ENCODE measurements around the gene STKLD1. TPM values are rescaled to one million over a fixed set of nuclear protein-coding genes. Genes with fewer than 3 reads are reported as not detected.

Gene STKLD1
- total and polyA plus RNA-seq, 9 of the 15 experiments (the other 6 are each of a cell fraction or from before 2014, with no cell fraction given): 0.10 to 0.65 (median 0.33) TPM; not detected in 2

DNA sequence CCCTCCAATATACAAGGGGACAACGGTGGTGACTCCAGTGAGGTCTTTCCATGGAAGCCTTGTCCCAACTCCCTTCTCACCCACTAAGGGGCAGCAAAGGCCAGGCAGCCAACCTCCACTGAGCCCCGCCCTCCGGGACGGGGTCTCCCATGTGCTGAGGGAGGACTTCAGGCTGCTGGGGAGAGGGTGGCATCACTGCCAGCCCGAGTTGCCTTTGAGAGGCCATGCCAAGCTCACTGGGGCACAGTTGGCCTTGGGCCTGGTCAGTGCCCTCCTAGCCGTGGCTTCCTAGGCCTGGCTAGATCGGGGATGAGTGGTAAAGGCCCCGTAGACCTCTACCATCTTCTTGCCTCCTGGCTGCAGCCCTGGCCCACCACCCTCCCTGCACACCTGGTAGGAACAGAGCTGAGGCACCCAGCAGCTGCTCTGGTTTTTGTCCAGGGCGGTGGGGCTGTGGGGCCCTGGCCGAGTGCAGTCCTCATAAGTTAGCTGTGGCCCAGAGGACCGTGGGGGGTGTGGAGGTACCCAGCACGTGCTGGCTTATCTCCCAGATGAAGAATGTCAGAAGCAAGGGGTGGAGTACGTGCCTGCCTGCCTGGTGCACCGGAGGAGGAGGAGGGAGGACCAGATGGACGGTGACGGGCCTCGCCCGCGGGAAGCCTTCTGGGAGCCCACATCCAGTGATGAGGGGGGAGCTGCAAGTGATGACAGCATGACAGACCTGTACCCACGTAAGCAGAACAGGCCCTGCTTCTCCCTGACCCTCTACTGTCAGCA, 16.6 kb upstream of the STKLD1 start (continued):
- TF ChIP-seq, protein P1, sequence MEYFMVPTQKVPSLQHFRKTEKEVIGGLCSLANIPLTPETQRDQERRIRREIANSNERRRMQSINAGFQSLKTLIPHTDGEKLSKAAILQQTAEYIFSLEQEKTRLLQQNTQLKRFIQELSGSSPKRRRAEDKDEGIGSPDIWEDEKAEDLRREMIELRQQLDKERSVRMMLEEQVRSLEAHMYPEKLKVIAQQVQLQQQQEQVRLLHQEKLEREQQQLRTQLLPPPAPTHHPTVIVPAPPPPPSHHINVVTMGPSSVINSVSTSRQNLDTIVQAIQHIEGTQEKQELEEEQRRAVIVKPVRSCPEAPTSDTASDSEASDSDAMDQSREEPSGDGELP (CRISPR knock-in tag; IDR thresholded peaks at IDR 0.05; ENCODE audit: borderline replicate concordance): peak; percentile 28; the same call in 1 of the 2 replicates
- TF ChIP-seq KLF1 (tag; IDR thresholded peaks at IDR 0.05) (no peak), CSDE1 (IDR thresholded peaks at IDR 0.05) (no peak), ETV1 (tag; conservative IDR thresholded peaks at IDR 0.05; ENCODE audit: low read depth) (no peak), EWSR1 (IDR thresholded peaks at IDR 0.05; ENCODE audit: borderline replicate concordance, low read depth, partially characterized antibody) (no peak), PHTF2 (CRISPR knock-in tag; IDR thresholded peaks at IDR 0.05) (no peak), ZNF143 (CRISPR knock-in tag; IDR thresholded peaks at IDR 0.05) (0 out of 2 replicates have a peak, but pooled peaks have one; percentile 8), CTBP1 (IDR thresholded peaks at IDR 0.05; ENCODE audit: borderline replicate concordance) (peak; percentile 50; the same call in 1 of the 2 replicates), POLR2G (IDR thresholded peaks at IDR 0.05; ENCODE audit: low read depth, low read length) (peak; percentile 78), NR2C1 (IDR thresholded peaks at IDR 0.05) (no peak), NR2C1 (tag; IDR thresholded peaks at IDR 0.05) (no peak), CREM (IDR thresholded peaks at IDR 0.05; ENCODE audit: low read depth) (0 out of 2 replicates have a peak, but pooled peaks have one; percentile 18)
- TF ChIP-seq, protein P2, sequence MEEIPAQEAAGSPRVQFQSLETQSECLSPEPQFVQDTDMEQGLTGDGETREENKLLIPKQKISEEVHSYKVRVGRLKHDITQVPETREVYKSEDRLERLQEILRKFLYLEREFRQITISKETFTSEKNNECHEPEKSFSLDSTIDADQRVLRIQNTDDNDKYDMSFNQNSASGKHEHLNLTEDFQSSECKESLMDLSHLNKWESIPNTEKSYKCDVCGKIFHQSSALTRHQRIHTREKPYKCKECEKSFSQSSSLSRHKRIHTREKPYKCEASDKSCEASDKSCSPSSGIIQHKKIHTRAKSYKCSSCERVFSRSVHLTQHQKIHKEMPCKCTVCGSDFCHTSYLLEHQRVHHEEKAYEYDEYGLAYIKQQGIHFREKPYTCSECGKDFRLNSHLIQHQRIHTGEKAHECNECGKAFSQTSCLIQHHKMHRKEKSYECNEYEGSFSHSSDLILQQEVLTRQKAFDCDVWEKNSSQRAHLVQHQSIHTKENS (CRISPR knock-in tag; IDR thresholded peaks at IDR 0.05): no peak
- TF ChIP-seq, protein P3, sequence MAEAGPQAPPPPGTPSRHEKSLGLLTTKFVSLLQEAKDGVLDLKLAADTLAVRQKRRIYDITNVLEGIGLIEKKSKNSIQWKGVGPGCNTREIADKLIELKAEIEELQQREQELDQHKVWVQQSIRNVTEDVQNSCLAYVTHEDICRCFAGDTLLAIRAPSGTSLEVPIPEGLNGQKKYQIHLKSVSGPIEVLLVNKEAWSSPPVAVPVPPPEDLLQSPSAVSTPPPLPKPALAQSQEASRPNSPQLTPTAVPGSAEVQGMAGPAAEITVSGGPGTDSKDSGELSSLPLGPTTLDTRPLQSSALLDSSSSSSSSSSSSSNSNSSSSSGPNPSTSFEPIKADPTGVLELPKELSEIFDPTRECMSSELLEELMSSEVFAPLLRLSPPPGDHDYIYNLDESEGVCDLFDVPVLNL (CRISPR knock-in tag; IDR thresholded peaks at IDR 0.05; ENCODE audit: low read depth): 0 out of 2 replicates have a peak, but pooled peaks have one; percentile 36
- TF ChIP-seq, protein P4, sequence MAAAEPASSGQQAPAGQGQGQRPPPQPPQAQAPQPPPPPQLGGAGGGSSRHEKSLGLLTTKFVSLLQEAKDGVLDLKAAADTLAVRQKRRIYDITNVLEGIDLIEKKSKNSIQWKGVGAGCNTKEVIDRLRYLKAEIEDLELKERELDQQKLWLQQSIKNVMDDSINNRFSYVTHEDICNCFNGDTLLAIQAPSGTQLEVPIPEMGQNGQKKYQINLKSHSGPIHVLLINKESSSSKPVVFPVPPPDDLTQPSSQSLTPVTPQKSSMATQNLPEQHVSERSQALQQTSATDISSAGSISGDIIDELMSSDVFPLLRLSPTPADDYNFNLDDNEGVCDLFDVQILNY (CRISPR knock-in tag; IDR thresholded peaks at IDR 0.05): 0 out of 2 replicates have a peak, but pooled peaks have one; percentile 63
- TF ChIP-seq, protein P5, sequence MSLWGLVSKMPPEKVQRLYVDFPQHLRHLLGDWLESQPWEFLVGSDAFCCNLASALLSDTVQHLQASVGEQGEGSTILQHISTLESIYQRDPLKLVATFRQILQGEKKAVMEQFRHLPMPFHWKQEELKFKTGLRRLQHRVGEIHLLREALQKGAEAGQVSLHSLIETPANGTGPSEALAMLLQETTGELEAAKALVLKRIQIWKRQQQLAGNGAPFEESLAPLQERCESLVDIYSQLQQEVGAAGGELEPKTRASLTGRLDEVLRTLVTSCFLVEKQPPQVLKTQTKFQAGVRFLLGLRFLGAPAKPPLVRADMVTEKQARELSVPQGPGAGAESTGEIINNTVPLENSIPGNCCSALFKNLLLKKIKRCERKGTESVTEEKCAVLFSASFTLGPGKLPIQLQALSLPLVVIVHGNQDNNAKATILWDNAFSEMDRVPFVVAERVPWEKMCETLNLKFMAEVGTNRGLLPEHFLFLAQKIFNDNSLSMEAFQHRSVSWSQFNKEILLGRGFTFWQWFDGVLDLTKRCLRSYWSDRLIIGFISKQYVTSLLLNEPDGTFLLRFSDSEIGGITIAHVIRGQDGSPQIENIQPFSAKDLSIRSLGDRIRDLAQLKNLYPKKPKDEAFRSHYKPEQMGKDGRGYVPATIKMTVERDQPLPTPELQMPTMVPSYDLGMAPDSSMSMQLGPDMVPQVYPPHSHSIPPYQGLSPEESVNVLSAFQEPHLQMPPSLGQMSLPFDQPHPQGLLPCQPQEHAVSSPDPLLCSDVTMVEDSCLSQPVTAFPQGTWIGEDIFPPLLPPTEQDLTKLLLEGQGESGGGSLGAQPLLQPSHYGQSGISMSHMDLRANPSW (CRISPR knock-in tag; IDR thresholded peaks at IDR 0.05): no peak
- TF ChIP-seq, protein P6, sequence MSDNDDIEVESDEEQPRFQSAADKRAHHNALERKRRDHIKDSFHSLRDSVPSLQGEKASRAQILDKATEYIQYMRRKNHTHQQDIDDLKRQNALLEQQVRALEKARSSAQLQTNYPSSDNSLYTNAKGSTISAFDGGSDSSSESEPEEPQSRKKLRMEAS (CRISPR knock-in tag; IDR thresholded peaks at IDR 0.05): peak; percentile 60; the same call in 1 of the 2 replicates
- TF ChIP-seq, protein P7, sequence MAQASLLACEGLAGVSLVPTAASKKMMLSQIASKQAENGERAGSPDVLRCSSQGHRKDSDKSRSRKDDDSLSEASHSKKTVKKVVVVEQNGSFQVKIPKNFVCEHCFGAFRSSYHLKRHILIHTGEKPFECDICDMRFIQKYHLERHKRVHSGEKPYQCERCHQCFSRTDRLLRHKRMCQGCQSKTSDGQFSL (CRISPR knock-in tag; IDR thresholded peaks at IDR 0.05): peak; percentile 78
- TF ChIP-seq, protein P7 (tag; IDR thresholded peaks at IDR 0.05): peak in 1 of 2 experiments; percentile 49; a peak in 1 of 4 replicates

Measured in K562 (cell line).